C4-2B (cell line): ENCODE measurements around the gene LRP1B.
"Not testable (repeated sequence)": the region's sequence is repeated elsewhere in the genome, so short reads cannot be mapped to it uniquely, and the experiment has no call there.

Experiments used
- H3K27ac ChIP-seq: fragments of 450-650 bp; 2 replicates; pipeline ENCODE4 v1.5.1; 2017
- ZFX ChIP-seq: fragments of 450-650 bp; IDR thresholded peaks from 2 replicates; pipeline ENCODE4 v1.6.1; 2017
- TF ChIP-seq, protein P1 (sequence below): fragments of 450-650 bp; conservative IDR thresholded peaks from 2 replicates; pipeline ENCODE4 v1.5.1; 2017; ENCODE audit warnings: mild to moderate bottlenecking

LRP1B gene

GRCh38 chr2:140550821-140551220 is 1580.0 kb downstream of the LRP1B start:
- no peak overlapping the region for H3K27ac ChIP-seq
- TF ChIP-seq ZFX, result no peak
- TF ChIP-seq, protein P1, sequence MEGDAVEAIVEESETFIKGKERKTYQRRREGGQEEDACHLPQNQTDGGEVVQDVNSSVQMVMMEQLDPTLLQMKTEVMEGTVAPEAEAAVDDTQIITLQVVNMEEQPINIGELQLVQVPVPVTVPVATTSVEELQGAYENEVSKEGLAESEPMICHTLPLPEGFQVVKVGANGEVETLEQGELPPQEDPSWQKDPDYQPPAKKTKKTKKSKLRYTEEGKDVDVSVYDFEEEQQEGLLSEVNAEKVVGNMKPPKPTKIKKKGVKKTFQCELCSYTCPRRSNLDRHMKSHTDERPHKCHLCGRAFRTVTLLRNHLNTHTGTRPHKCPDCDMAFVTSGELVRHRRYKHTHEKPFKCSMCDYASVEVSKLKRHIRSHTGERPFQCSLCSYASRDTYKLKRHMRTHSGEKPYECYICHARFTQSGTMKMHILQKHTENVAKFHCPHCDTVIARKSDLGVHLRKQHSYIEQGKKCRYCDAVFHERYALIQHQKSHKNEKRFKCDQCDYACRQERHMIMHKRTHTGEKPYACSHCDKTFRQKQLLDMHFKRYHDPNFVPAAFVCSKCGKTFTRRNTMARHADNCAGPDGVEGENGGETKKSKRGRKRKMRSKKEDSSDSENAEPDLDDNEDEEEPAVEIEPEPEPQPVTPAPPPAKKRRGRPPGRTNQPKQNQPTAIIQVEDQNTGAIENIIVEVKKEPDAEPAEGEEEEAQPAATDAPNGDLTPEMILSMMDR, result no peak

GRCh38 chr2:140544769-140545168 is 1586.0 kb downstream of the LRP1B start:
- H3K27ac ChIP-seq, result not testable (repeated sequence)

DNA sequence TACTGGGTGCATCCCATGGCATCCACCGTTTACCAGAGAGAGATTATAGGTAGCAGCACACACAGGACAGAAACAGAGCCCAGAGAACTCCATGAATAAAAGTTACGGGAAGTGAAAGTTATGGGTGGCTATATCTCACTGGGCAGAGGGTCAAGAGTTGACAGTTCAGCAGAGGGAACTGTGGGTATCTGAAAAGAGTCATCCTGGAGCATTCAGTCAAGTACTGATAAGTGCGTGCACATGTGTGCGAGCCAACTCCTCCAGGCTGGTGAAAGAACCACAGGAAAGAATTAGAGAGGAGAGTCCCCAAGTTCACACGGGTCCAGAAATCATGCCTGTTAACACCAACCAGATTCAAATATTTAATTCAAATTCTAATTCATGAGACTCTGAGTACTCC is 1588.2 kb downstream of the LRP1B start:
- H3K27ac ChIP-seq, result no peak overlapping the region
- TF ChIP-seq ZFX, result no peak
- TF ChIP-seq, protein P1, result no peak

GRCh38 chr2:140539242-140539875 is 1591.5 kb downstream of the LRP1B start:
- TF ChIP-seq ZFX, result no peak
- TF ChIP-seq, protein P1, result no peak
- H3K27ac ChIP-seq, result no peak overlapping the region

DNA sequence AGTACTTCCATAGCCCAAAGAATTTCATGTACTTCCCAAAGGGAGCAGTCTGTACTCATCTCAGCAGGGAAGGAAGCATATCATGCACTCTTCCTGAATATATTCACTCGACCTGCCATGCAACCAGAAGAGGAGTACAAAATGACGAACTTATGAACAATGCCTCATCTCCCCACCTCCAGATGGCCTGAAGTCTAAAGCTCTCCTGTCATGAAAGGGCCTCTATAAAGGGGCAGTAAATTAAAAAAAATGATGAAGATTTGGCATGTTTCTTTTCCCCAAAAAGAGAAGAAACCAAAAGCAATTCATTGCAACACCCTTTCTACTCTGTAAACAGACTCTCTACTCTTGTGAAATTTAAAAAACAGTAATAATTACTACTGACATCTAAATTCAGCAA is 1601.1 kb downstream of the LRP1B start:
- TF ChIP-seq, protein P1, result no peak
- no peak for TF ChIP-seq ZFX
- no peak overlapping the region for H3K27ac ChIP-seq

DNA sequence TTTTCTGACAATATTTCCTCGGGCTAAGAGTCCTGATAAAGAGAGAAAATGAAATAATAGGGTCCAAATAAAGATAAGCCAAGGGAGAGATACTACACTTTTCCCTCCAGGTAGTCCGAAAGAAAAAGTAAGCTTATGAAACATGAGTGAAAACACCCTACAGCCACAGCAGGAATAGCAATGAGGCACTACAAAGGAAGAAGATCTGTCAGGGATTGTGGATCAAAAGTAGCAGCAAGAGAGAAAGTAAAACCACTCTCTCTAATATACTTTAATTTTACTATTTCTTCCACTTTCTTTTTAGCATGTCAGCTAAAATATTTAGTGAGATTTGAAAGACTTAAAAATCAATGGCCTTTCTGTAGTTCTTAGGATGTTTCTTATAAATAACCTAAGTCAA is 1601.8 kb downstream of the LRP1B start:
- no peak overlapping the region for H3K27ac ChIP-seq
- TF ChIP-seq ZFX, result no peak
- TF ChIP-seq, protein P1, result no peak

DNA sequence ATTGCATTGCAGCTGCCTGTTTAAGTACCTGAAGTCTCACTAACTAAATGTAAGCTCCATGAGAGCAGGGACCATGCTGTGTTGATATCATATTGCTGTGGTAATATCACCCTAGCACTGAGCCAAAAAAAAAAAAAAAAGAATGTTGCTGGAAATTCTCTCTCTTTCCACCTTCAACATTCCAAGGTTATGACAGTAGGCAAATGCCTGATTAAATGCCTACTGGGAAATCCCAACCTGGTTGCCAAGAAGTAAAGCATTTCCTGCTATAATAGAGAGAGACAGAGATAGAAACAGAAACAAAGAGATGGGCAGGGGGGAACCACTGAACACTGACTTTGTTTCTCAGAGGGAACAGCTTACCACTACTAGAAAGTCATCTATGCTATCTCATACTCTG is 1604.2 kb downstream of the LRP1B start:
- TF ChIP-seq ZFX, result no peak
- TF ChIP-seq, protein P1, result no peak
- no peak overlapping the region for H3K27ac ChIP-seq

GRCh38 chr2:140512106-140512505 is 1618.7 kb downstream of the LRP1B start:
- TF ChIP-seq, protein P1, result no peak
- no peak for TF ChIP-seq ZFX
- H3K27ac ChIP-seq, result no peak overlapping the region
